H1 (cell line): ENCODE results near the gene PI16. TPM values are rescaled to one million over a fixed set of nuclear protein-coding genes. Genes with fewer than 3 reads are reported as not detected.

Experiments used
- CTCF ChIA-PET: fragments of 300-600 bp; sonication (Branson Sonifier 250); formaldehyde crosslinking; loops from one replicate; lab custom pipeline; 2021; ENCODE audit not compliant: partially characterized antibody; lab: Charles Lee
- POLR2A ChIA-PET: fragments of 300-600 bp; sonication (Branson Sonifier 250); formaldehyde crosslinking; loops from one replicate; lab custom pipeline; 2021; ENCODE audit warnings: inconsistent platforms; ENCODE audit not compliant: partially characterized antibody; lab: Charles Lee
- DNase-seq, 2 experiments: peaks; one replicate each; pipeline versions ENCODE4 v3.0.0 to v3.0.0-alpha.2; 2010 to 2022; ENCODE audit warnings: low spot score in 2 of 2, low read depth in 1 of 2, mixed read lengths in 1 of 2
- FAIRE-seq: peaks from 2 replicates; lab custom pipeline; 2011; peaks lifted over from hg19 to GRCh38; lab: Jason Lieb, UNC
- H2AFZ ChIP-seq: 2 replicates; pipeline ENCODE4 v1.8.1; 2012; ENCODE audit warnings: low read length, inconsistent platforms
- H2AK5ac ChIP-seq: 2 replicates; pipeline ENCODE4 v1.6.1; 2013; ENCODE audit warnings: low read depth, low read length
- H2BK120ac ChIP-seq: replicated peaks from 2 replicates; pipeline ENCODE3; 2013; ENCODE audit warnings: low read depth, low read length, inconsistent platforms
- H2BK12ac ChIP-seq: 2 replicates; pipeline ENCODE4 v1.6.1; 2013; ENCODE audit warnings: low read depth, low read length
- H2BK15ac ChIP-seq: 2 replicates; pipeline ENCODE4 v1.6.1; 2013; ENCODE audit warnings: low read length
- H2BK20ac ChIP-seq: 2 replicates; pipeline ENCODE4 v1.6.1; 2013; ENCODE audit warnings: low read length
- H2BK5ac ChIP-seq: 2 replicates; pipeline ENCODE4 v1.6.1; 2013; ENCODE audit warnings: low read depth, low read length
- H3K14ac ChIP-seq: 2 replicates; pipeline ENCODE4 v1.6.1; 2013; ENCODE audit warnings: inconsistent platforms; ENCODE audit not compliant: insufficient read length
- H3K18ac ChIP-seq: 2 replicates; pipeline ENCODE4 v1.6.1; 2013; ENCODE audit warnings: low read length; ENCODE audit errors: extremely low read depth
- H3K23ac ChIP-seq: 2 replicates; pipeline ENCODE4 v1.6.1; 2013; ENCODE audit warnings: inconsistent platforms; ENCODE audit not compliant: insufficient read length
- H3K23me2 ChIP-seq: 2 replicates; pipeline ENCODE4 v1.6.1; 2013; ENCODE audit warnings: low read depth, low read length
- H3K27ac ChIP-seq: 2 replicates; pipeline ENCODE4 v1.6.1; 2011; ENCODE audit warnings: low read depth, low read length, inconsistent platforms
- H3K27me3 ChIP-seq, 4 experiments: replicated peaks in 1 of 4; 1 replicate in 1 of 4; 2 replicates in 3 of 4; pipeline versions ENCODE4 v1.6.1 to v1.8.1; 2011 to 2013; ENCODE audit warnings: low read length in 3 of 4, mild to moderate bottlenecking in 3 of 4, inconsistent platforms in 2 of 4, mixed read lengths in 2 of 4, moderate library complexity in 1 of 4; ENCODE audit not compliant: control insufficient read depth in 3 of 4, insufficient read depth in 3 of 4; ENCODE audit errors: extremely low read depth in 1 of 4
- H3K36me3 ChIP-seq, 4 experiments: 2 replicates each; pipeline versions ENCODE4 v1.6.1 to v1.8.1; 2011 to 2013; ENCODE audit warnings: mild to moderate bottlenecking in 4 of 4, low read length in 3 of 4, moderate library complexity in 2 of 4, control low read depth in 1 of 4, inconsistent platforms in 1 of 4; ENCODE audit not compliant: insufficient read depth in 4 of 4, control insufficient read depth in 2 of 4
- H3K4ac ChIP-seq: replicated peaks from 2 replicates; pipeline ENCODE3; 2013; ENCODE audit warnings: low read length, low read depth, mixed read lengths, inconsistent platforms; ENCODE audit not compliant: insufficient read length
- H3K4me1 ChIP-seq, 4 experiments: replicated peaks in 1 of 4; 1 replicate in 1 of 4; 2 replicates in 3 of 4; pipeline versions ENCODE4 v1.6.1 to v1.8.1; 2011 to 2013; ENCODE audit warnings: low read length in 3 of 4, inconsistent platforms in 2 of 4, mixed read lengths in 1 of 4; ENCODE audit not compliant: insufficient read depth in 4 of 4, control insufficient read depth in 3 of 4
- H3K4me2 ChIP-seq, 2 experiments: 2 replicates each; pipeline versions ENCODE4 v1.6.1 to v1.8.1; 2011 to 2013; ENCODE audit warnings: low read depth in 2 of 2, low read length in 2 of 2, control low read depth in 1 of 2, inconsistent platforms in 1 of 2, mild to moderate bottlenecking in 1 of 2; ENCODE audit not compliant: insufficient read depth in 1 of 2
- H3K4me3 ChIP-seq, 4 experiments: fragments of 200-600, 300-600 bp in 1 of 4; sonication (generic), shearing (Covaris generic), sonication (Bioruptor Twin) in 1 of 4; 2 replicates each; pipeline versions ENCODE4 v1.5.1 to v1.8.1; 2011 to 2016; ENCODE audit warnings: low read length in 4 of 4, low read depth in 3 of 4, control low read depth in 2 of 4, inconsistent platforms in 2 of 4, mild to moderate bottlenecking in 2 of 4, mixed read lengths in 1 of 4, moderate library complexity in 1 of 4; ENCODE audit not compliant: insufficient read depth in 2 of 4; ENCODE audit errors: extremely low read depth in 1 of 4
- H3K56ac ChIP-seq: replicated peaks from 2 replicates; pipeline ENCODE3; 2013; ENCODE audit warnings: low read depth, mild to moderate bottlenecking, mixed read lengths, low read length, inconsistent platforms; ENCODE audit not compliant: insufficient read length
- H3K79me1 ChIP-seq: 2 replicates; pipeline ENCODE4 v1.6.1; 2013; ENCODE audit warnings: low read depth, low read length, control low read depth
- H3K79me2 ChIP-seq, 2 experiments: 2 replicates each; pipeline versions ENCODE4 v1.6.1 to v1.8.1; 2012 to 2013; ENCODE audit warnings: low read length in 2 of 2, mild to moderate bottlenecking in 2 of 2, inconsistent platforms in 1 of 2; ENCODE audit not compliant: insufficient read depth in 2 of 2, control insufficient read depth in 1 of 2
- H3K9ac ChIP-seq, 4 experiments: replicated peaks in 1 of 4; 1 replicate in 1 of 4; 2 replicates in 3 of 4; pipeline versions ENCODE4 v1.6.1 to v1.8.1; 2011 to 2013; ENCODE audit warnings: low read depth in 3 of 4, low read length in 3 of 4, control low read depth in 2 of 4, mild to moderate bottlenecking in 2 of 4, moderate library complexity in 2 of 4, inconsistent platforms in 1 of 4; ENCODE audit errors: extremely low read depth in 1 of 4
- H3K9me3 ChIP-seq, 2 experiments: 2 replicates each; pipeline versions ENCODE4 v1.6.1 to v1.8.1; 2012 to 2013; ENCODE audit warnings: mild to moderate bottlenecking in 2 of 2, moderate library complexity in 2 of 2, control low read depth in 1 of 2, inconsistent platforms in 1 of 2, low read depth in 1 of 2, low read length in 1 of 2, mixed read lengths in 1 of 2; ENCODE audit not compliant: insufficient read depth in 2 of 2
- H4K20me1 ChIP-seq, 2 experiments: replicated peaks in 1 of 2; 2 replicates each; pipeline versions ENCODE3 to v1.8.1; 2011 to 2013; ENCODE audit warnings: inconsistent platforms in 2 of 2, low read length in 2 of 2, mild to moderate bottlenecking in 1 of 2; ENCODE audit not compliant: insufficient read depth in 2 of 2, control insufficient read depth in 1 of 2
- H4K5ac ChIP-seq: 2 replicates; pipeline ENCODE4 v1.6.1; 2013; ENCODE audit warnings: low read length, low read depth, mixed read lengths, inconsistent platforms; ENCODE audit not compliant: insufficient read length
- H4K8ac ChIP-seq: 2 replicates; pipeline ENCODE4 v1.8.0; 2013; ENCODE audit warnings: mild to moderate bottlenecking, moderate library complexity, low read length, inconsistent platforms; ENCODE audit not compliant: insufficient read depth; ENCODE audit errors: extremely low read depth
- H4K91ac ChIP-seq: replicated peaks from 2 replicates; pipeline ENCODE3; 2013; ENCODE audit warnings: low read length, mixed read lengths, inconsistent platforms; ENCODE audit not compliant: insufficient read length
- POU5F1 ChIP-seq: IDR thresholded peaks from 2 replicates; pipeline ENCODE4 v1.6.1; 2011; ENCODE audit warnings: low read depth, mild to moderate bottlenecking, low read length, moderate library complexity
- WGBS, 2 experiments: shearing (Covaris generic) in 1 of 2; methylation state at CpG; one replicate each; pipeline versions ENCODE4 v1.1.6 to v1.1.7; 2013 to 2015; ENCODE audit warnings: low lambda C conversion rate in 2 of 2, mixed read lengths in 2 of 2, inconsistent platforms in 1 of 2, low coverage in 1 of 2, missing lambda C conversion rate in 1 of 2; ENCODE audit not compliant: insufficient replicate concordance in 2 of 2, insufficient coverage in 1 of 2, insufficient read length in 1 of 2; ENCODE audit errors: extremely low coverage in 1 of 2, missing lambda C conversion rate in 1 of 2; 5-methylcytosine and 5-hydroxymethylcytosine counted together
- polyA plus RNA-seq, 7 experiments: library from polyadenylated mRNA; depleted of rRNA in 3 of 7; stranded (reverse) in 5 of 7; unstranded in 2 of 7; fragments of >200 nt in 5 of 7; fragments of 200-250 nt in 2 of 7; gene quantifications; 1 replicate in 5 of 7; 2 replicates in 1 of 7; 4 replicates in 1 of 7; pipeline versions ENCODE4 v1.2.1 to v1.2.3, GENCODE V29; 2011 to 2013; ENCODE audit warnings: missing spikeins in 2 of 7, mixed read lengths in 2 of 7
- total RNA-seq: library from RNA; stranded (reverse); fragmentation: NEBNext Ultra II Directional; extraction: Animal tissue kit (Norgen Biotek cat#: 25700); gene quantifications from 2 replicates; pipeline ENCODE4 v1.2.1, GENCODE V29; 2021

PI16 gene
- total and polyA plus RNA-seq, 2 of the 8 experiments (the other 6 are each of a cell fraction or from before 2014, with no cell fraction given) = 0.05 TPM; not detected in 1

- Histone ChIP-seq H3K56ac (no peak overlapping the region), H4K91ac (no peak overlapping the region), H2AFZ (no peak overlapping the region), H3K23ac (no peak overlapping the region), H4K5ac (no peak overlapping the region), H2BK5ac (no peak overlapping the region), H3K27ac (no peak overlapping the region), H3K79me1 (no peaks in the 10 kb centered on the region), H3K4me2 (no peak overlapping the region), H2BK120ac (no peak overlapping the region), H3K23me2 (no peaks in the 10 kb centered on the region), H3K18ac (no peak overlapping the region), H2BK12ac (no peak overlapping the region), H4K20me1 (no peaks in the 10 kb centered on the region), H4K8ac (no peak overlapping the region), H3K4ac (no peak overlapping the region), H3K9me3 (no peaks in the 10 kb centered on the region), H3K9ac (no peak overlapping the region), H3K4me3 (no peak overlapping the region), H3K27me3 (no peaks in the 10 kb centered on the region), H3K14ac (no peak overlapping the region), H3K4me1 (no peaks in the 10 kb centered on the region), H3K36me3 (peaks cover 0 to 6% (median 2%) of the 10 kb centered on the region in 4 experiments; a peak in 3 of 8 replicates), H2BK15ac (no peak overlapping the region), H2AK5ac (no peak overlapping the region), H2BK20ac (no peak overlapping the region), H3K79me2 (no peaks in the 10 kb centered on the region)
- FAIRE-seq (no peak), DNase-seq (no peak)
- ChIA-PET CTCF (interaction anchor here (0.8 to 6.0 kb wide), 5 partner anchors 10 to 113 kb away, joined by 3 to 50 read pairs (median 3); partner anchors contain the start of gene C6orf89), POLR2A (no interaction called here)
- 95% methylated on average over 5 of the region's 5 CpGs; no CpG with 5 or more reads in 1 of the 2 experiments for WGBS, 2 experiments
- TF ChIP-seq POU5F1 = no peak
Measured at GRCh38 chr6:36904851-36905393, 49.6 kb upstream of the PI16 start.
